ENCODE data around the gene IRF2BP2. TPM values are rescaled to one million over a fixed set of nuclear protein-coding genes. Genes with fewer than 3 reads are reported as not detected.

Gene IRF2BP2
- total and polyA plus RNA-seq, 2 donors (not counting 1 experiment from before 2014, with no cell fraction given): 126 to 255 TPM

DNA sequence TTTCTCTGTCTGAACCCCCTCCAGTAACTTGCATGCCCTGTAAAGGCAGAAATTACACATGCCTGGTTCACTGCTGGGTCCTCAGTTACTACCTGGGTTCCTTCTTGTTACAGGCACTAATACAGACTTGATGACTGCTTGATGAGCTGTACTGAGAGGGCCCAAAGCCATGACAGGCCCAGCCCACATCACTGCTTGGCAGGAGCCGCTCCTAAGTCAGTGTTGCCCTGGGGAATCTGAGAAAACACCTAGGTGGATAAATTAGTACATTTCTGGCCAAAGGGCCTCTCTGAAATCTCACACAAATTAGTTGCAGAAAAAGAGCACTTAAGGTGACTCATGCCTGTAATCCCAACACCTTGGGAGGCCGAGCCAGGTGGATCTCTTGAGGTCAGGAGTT lies 37.8 kb upstream of the IRF2BP2 start:
- Mint-ChIP-seq H3K4me3 (no peak overlapping the region), H3K9me3 (ENCODE audit: insufficient read depth) (peaks cover 4% of the 10 kb centered on the region), H3K27ac (no peak overlapping the region), H3K4me1 (no peaks in the 10 kb centered on the region), H3K27me3 (peaks cover 4% of the 10 kb centered on the region)
- no peak for DNase-seq
- TF ChIP-seq, protein P1, sequence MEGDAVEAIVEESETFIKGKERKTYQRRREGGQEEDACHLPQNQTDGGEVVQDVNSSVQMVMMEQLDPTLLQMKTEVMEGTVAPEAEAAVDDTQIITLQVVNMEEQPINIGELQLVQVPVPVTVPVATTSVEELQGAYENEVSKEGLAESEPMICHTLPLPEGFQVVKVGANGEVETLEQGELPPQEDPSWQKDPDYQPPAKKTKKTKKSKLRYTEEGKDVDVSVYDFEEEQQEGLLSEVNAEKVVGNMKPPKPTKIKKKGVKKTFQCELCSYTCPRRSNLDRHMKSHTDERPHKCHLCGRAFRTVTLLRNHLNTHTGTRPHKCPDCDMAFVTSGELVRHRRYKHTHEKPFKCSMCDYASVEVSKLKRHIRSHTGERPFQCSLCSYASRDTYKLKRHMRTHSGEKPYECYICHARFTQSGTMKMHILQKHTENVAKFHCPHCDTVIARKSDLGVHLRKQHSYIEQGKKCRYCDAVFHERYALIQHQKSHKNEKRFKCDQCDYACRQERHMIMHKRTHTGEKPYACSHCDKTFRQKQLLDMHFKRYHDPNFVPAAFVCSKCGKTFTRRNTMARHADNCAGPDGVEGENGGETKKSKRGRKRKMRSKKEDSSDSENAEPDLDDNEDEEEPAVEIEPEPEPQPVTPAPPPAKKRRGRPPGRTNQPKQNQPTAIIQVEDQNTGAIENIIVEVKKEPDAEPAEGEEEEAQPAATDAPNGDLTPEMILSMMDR (IDR thresholded peaks at IDR 0.05): no peak
- no peak for TF ChIP-seq EZH2 (IDR thresholded peaks at IDR 0.05; ENCODE audit: borderline replicate concordance, insufficient read depth, low read depth, low read length, poor library complexity, severe bottlenecking)
- no peak overlapping the region for H3K9ac ChIP-seq (ENCODE audit: low read length)
- H2AFZ ChIP-seq (ENCODE audit: insufficient read depth, low read depth, low read length, poor library complexity, severe bottlenecking): no peak overlapping the region
- CTCF ChIA-PET: no interaction called here
- WGBS (ENCODE audit: insufficient coverage): 83% methylated on average over 1 of the region's 2 CpGs
- peaks cover 0 to 4% (median 0%) of the 10 kb centered on the region in 3 donors for H3K9me3 ChIP-seq (ENCODE audit: control extremely low read depth in 1 of 3, control insufficient read depth in 2 of 3, insufficient read depth in 1 of 3, low read length in 2 of 3)
- H3K36me3 ChIP-seq (replicated peaks in 1 of 2; ENCODE audit: control extremely low read depth in 1 of 2, control insufficient read depth in 1 of 2, extremely low read depth in 1 of 2, insufficient read depth in 2 of 2, low read length in 1 of 2): no peaks in the 10 kb centered on the region
- intact Hi-C loops (cut with micrococcal nuclease): no loop called here
- no peaks in the 10 kb centered on the region for H3K4me1 ChIP-seq (ENCODE audit: control insufficient read depth in 2 of 2, insufficient read depth in 2 of 2, low read length in 2 of 2)
- no peak overlapping the region for H3K27ac ChIP-seq (ENCODE audit: low read length in 2 of 2)
- POLR2A ChIA-PET: interaction anchor here (0.7 kb wide), 1 partner anchor 76 kb away, joined by 3 read pairs; no protein-coding TSS in a partner anchor
- H3K4me3 ChIP-seq (ENCODE audit: control extremely low read depth in 1 of 5, extremely low read depth in 1 of 5, insufficient read depth in 1 of 5, low read depth in 2 of 5, low read length in 4 of 5): no peak overlapping the region
- no peaks in the 10 kb centered on the region for H3K79me2 ChIP-seq (ENCODE audit: control insufficient read depth, insufficient read depth, low read length)
- no peak overlapping the region for H3K4me2 ChIP-seq (replicated peaks; ENCODE audit: low read depth, low read length, poor library complexity, severe bottlenecking)
- no peaks in the 10 kb centered on the region for H3K27me3 ChIP-seq (replicated peaks in 1 of 4; ENCODE audit: control extremely low read depth in 1 of 4, control insufficient read depth in 3 of 4, insufficient read depth in 4 of 4, low read length in 3 of 4)
- no peaks in the 10 kb centered on the region for H4K20me1 ChIP-seq (ENCODE audit: control insufficient read depth, insufficient read depth, low read length, poor library complexity, severe bottlenecking)
- no peak for ATAC-seq (ENCODE audit: low read depth)

DNA sequence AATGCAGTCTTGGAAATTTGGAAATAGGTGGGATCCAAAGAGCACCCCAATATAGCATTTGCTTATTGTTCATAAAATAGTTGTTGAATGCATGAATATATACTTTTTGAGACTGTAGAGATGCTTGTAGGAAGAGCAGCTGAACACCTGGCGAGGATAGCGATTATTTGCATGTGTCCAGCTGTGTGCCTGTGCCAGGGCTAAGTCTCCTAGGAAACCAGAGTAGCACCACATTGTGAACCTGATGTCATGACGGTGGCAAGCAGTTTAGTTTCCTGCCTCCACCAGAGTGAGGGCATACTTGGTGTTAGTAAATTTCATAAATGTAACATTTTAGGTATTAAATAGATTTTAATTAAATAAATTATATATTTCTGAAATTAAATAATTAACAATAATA lies 37.3 kb upstream of the IRF2BP2 start:
- no peak overlapping the region for H3K4me2 ChIP-seq (replicated peaks; ENCODE audit: low read depth, low read length, poor library complexity, severe bottlenecking)

More for the DNA sequence above, 37.3 kb upstream of the IRF2BP2 start:
- Histone ChIP-seq H3K9me3 (ENCODE audit: control extremely low read depth in 1 of 3, control insufficient read depth in 2 of 3, insufficient read depth in 1 of 3, low read length in 2 of 3) (peaks cover 0 to 4% (median 0%) of the 10 kb centered on the region in 3 donors), H3K27ac (ENCODE audit: low read length in 2 of 2) (no peak overlapping the region), H3K27me3 (replicated peaks in 1 of 4; ENCODE audit: control extremely low read depth in 1 of 4, control insufficient read depth in 3 of 4, insufficient read depth in 4 of 4, low read length in 3 of 4) (no peaks in the 10 kb centered on the region), H3K36me3 (replicated peaks in 1 of 2; ENCODE audit: control extremely low read depth in 1 of 2, control insufficient read depth in 1 of 2, extremely low read depth in 1 of 2, insufficient read depth in 2 of 2, low read length in 1 of 2) (no peaks in the 10 kb centered on the region), H3K9ac (ENCODE audit: low read length) (no peak overlapping the region), H3K4me1 (ENCODE audit: control insufficient read depth in 2 of 2, insufficient read depth in 2 of 2, low read length in 2 of 2) (no peaks in the 10 kb centered on the region), H2AFZ (ENCODE audit: insufficient read depth, low read depth, low read length, poor library complexity, severe bottlenecking) (no peak overlapping the region), H3K4me3 (ENCODE audit: control extremely low read depth in 1 of 5, extremely low read depth in 1 of 5, insufficient read depth in 1 of 5, low read depth in 2 of 5, low read length in 4 of 5) (no peak overlapping the region), H3K79me2 (ENCODE audit: control insufficient read depth, insufficient read depth, low read length) (no peaks in the 10 kb centered on the region), H4K20me1 (ENCODE audit: control insufficient read depth, insufficient read depth, low read length, poor library complexity, severe bottlenecking) (no peaks in the 10 kb centered on the region)
- CTCF ChIA-PET: no interaction called here
- no peak for ATAC-seq (ENCODE audit: low read depth)
- no peak for DNase-seq
- WGBS (ENCODE audit: insufficient coverage): 100% methylated on average over 2 of the region's 3 CpGs
- POLR2A ChIA-PET: interaction anchor here (0.7 kb wide), 1 partner anchor 77 kb away, joined by 3 read pairs; no protein-coding TSS in a partner anchor
- no peaks in the 10 kb centered on the region for H3K4me1 Mint-ChIP-seq
- peaks cover 4% of the 10 kb centered on the region for H3K27me3 Mint-ChIP-seq
- H3K9me3 Mint-ChIP-seq (ENCODE audit: insufficient read depth): peaks cover 4% of the 10 kb centered on the region
- intact Hi-C loops (cut with micrococcal nuclease): no loop called here
- H3K4me3 Mint-ChIP-seq: no peak overlapping the region
- no peak overlapping the region for H3K27ac Mint-ChIP-seq
- no peak for TF ChIP-seq EZH2 (IDR thresholded peaks at IDR 0.05; ENCODE audit: borderline replicate concordance, insufficient read depth, low read depth, low read length, poor library complexity, severe bottlenecking)
- TF ChIP-seq, protein P1 (IDR thresholded peaks at IDR 0.05): no peak
